SK-N-SH (cell line): ENCODE data around the gene KIF18A.

Experiments used
- TEAD4 ChIP-seq: IDR thresholded peaks from 2 replicates; pipeline ENCODE4 v1.4.0; 2012; ENCODE audit warnings: mild to moderate bottlenecking, borderline replicate concordance; ENCODE audit not compliant: insufficient read depth
- TF ChIP-seq, protein P1 (sequence below): fragments of 200-600 bp; sonication (generic); IDR thresholded peaks from 2 replicates; pipeline ENCODE4 v1.6.1; 2017; ENCODE audit warnings: antibody characterized with exemption, mild to moderate bottlenecking, moderate library complexity

DNA sequence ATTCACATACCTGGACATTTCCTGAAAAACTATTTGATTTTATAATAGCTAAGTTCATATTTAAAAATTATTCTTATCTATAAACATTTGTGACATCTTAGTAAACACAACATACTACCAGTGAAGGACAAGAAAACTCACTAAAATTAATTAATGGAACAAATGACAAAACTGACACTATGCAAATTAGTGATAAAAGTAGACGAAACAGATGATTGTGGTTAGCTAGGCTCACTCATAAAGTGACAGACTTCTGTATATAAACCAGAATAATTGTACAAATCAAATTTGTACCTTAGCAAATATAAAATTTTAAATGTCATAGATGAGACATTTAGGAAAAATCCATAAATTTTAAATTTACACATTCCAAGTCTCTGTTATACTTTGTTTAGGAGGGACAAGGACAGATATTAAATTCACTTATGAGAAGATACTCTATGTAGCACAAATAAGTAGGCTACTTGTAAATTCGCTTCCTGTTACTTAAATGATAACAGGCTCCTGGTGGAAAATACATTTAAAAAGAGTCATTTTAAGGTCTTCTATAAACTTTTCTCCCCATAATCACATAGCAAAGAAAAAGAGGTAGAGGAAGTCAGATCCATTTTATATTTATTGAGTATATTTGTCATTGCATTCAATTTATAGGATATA lies 81.2 kb downstream of the KIF18A start:
- TF ChIP-seq, protein P1, sequence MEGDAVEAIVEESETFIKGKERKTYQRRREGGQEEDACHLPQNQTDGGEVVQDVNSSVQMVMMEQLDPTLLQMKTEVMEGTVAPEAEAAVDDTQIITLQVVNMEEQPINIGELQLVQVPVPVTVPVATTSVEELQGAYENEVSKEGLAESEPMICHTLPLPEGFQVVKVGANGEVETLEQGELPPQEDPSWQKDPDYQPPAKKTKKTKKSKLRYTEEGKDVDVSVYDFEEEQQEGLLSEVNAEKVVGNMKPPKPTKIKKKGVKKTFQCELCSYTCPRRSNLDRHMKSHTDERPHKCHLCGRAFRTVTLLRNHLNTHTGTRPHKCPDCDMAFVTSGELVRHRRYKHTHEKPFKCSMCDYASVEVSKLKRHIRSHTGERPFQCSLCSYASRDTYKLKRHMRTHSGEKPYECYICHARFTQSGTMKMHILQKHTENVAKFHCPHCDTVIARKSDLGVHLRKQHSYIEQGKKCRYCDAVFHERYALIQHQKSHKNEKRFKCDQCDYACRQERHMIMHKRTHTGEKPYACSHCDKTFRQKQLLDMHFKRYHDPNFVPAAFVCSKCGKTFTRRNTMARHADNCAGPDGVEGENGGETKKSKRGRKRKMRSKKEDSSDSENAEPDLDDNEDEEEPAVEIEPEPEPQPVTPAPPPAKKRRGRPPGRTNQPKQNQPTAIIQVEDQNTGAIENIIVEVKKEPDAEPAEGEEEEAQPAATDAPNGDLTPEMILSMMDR: no peak
- no peak for TF ChIP-seq TEAD4
